Mesendoderm (in vitro differentiated cells): ENCODE results near the gene CAMK1G.

Source experiments
- DNase-seq: peaks from one replicate; pipeline ENCODE4 v3.0.0; 2013
- H2AK5ac ChIP-seq: 2 replicates; pipeline ENCODE4 v1.6.1; 2013; ENCODE audit warnings: low read length, inconsistent platforms
- H2BK120ac ChIP-seq: 2 replicates; pipeline ENCODE4 v1.6.1; 2013; ENCODE audit warnings: low read depth, mild to moderate bottlenecking, low read length, moderate library complexity, mixed read lengths
- H2BK15ac ChIP-seq: replicated peaks from 2 replicates; pipeline ENCODE4 v1.6.1; 2013; ENCODE audit warnings: low read depth, mild to moderate bottlenecking, moderate library complexity
- H2BK5ac ChIP-seq: 2 replicates; pipeline ENCODE4 v1.6.1; 2013; ENCODE audit warnings: low read length, inconsistent platforms
- H3K18ac ChIP-seq: 2 replicates; pipeline ENCODE4 v1.6.1; 2013; ENCODE audit warnings: mild to moderate bottlenecking, low read length, mixed read lengths
- H3K23ac ChIP-seq: one replicate; pipeline ENCODE4 v1.6.1; 2013; ENCODE audit warnings: low read length
- H3K27ac ChIP-seq: 2 replicates; pipeline ENCODE4 v1.5.1; 2013; ENCODE audit warnings: low read depth, mild to moderate bottlenecking, inconsistent platforms, low read length, moderate library complexity
- H3K27me3 ChIP-seq: 2 replicates; pipeline ENCODE4 v1.6.1; 2013; ENCODE audit warnings: low read length, control low read depth, mild to moderate bottlenecking, inconsistent platforms; ENCODE audit not compliant: insufficient read depth, poor library complexity
- H3K36me3 ChIP-seq: 2 replicates; pipeline ENCODE4 v1.6.1; 2013; ENCODE audit warnings: low read length, inconsistent platforms; ENCODE audit not compliant: control insufficient read depth, insufficient read depth
- H3K4ac ChIP-seq: one replicate; pipeline ENCODE4 v1.6.1; 2013; ENCODE audit warnings: low read depth, mild to moderate bottlenecking, low read length, moderate library complexity
- H3K4me1 ChIP-seq: 2 replicates; pipeline ENCODE4 v1.6.1; 2013; ENCODE audit warnings: low read depth, low read length, inconsistent platforms; ENCODE audit not compliant: control insufficient read depth
- H3K4me2 ChIP-seq: 2 replicates; pipeline ENCODE4 v1.6.1; 2013; ENCODE audit warnings: low read length
- H3K4me3 ChIP-seq: 2 replicates; pipeline ENCODE4 v1.5.1; 2013; ENCODE audit warnings: mild to moderate bottlenecking, low read length
- H3K56ac ChIP-seq: one replicate; pipeline ENCODE4 v1.6.1; 2013; ENCODE audit warnings: low read length
- H3K79me1 ChIP-seq: 2 replicates; pipeline ENCODE4 v1.6.1; 2013; ENCODE audit warnings: low read length, inconsistent platforms
- H3K79me2 ChIP-seq: 2 replicates; pipeline ENCODE4 v1.6.1; 2013; ENCODE audit warnings: mild to moderate bottlenecking, low read length; ENCODE audit not compliant: control insufficient read depth, insufficient read depth
- H3K9ac ChIP-seq: 2 replicates; pipeline ENCODE4 v1.6.1; 2013; ENCODE audit warnings: low read length, inconsistent platforms
- H4K5ac ChIP-seq: one replicate; pipeline ENCODE4 v1.6.1; 2013; ENCODE audit warnings: low read length
- H4K8ac ChIP-seq: one replicate; pipeline ENCODE4 v1.6.1; 2013; ENCODE audit warnings: low read depth, mild to moderate bottlenecking, control low read depth, low read length, moderate library complexity
- WGBS: extraction: QIAGEN DNeasy Blood & Tissue Kit; methylation state at CpG from one replicate; pipeline ENCODE4 v1.1.7; 2013; ENCODE audit warnings: low lambda C conversion rate, missing lambda C conversion rate; ENCODE audit not compliant: insufficient coverage; ENCODE audit errors: extremely low coverage; 5-methylcytosine and 5-hydroxymethylcytosine counted together

The CAMK1G gene

DNA sequence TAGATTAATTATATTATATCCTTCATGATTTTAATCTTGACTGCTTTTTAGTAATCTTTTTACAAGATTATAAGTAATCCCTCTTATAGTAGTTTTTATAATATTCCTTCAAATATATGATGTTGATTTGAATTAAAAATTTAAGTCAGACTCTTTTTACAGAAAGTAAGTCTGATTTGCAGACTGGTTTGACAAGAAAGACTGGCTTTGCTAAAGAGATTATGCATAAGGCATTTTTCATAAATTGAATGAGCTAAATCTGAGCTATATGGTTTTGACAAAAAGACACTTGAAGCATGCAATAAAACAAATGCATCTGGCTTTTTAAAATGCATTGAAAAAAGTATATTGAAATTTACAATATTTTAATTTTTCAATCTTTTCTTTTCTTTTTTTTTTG is 26.3 kb upstream of the CAMK1G start:
- H3K4me1 ChIP-seq, result peaks cover 2% of the 10 kb centered on the region
- H2BK5ac ChIP-seq, result no peak overlapping the region
- H2BK120ac ChIP-seq, result no peak overlapping the region

DNA sequence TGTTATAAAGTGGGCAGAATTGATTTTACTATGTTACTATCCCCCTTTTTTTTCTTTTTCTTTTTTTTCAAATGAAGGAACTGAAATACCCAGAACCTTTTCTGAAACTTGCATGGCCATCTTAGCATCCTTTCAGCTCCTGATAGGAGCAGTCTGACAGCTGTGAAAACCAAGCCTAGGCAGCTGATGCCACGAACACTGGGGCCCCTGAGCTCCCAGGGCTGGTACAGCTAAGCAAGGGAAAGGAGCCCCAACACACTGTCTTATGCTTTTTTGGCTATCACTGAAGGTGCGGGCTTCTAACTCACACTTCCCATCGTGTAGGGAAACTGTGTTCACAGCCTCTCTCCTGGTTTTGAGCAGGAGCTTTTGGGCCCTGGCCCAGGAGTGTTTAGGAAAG is 23.0 kb upstream of the CAMK1G start:
- Histone ChIP-seq H4K5ac (no peak overlapping the region), H3K79me2 (no peaks in the 10 kb centered on the region), H3K4me3 (no peak overlapping the region), H3K4me2 (no peak overlapping the region), H3K79me1 (no peaks in the 10 kb centered on the region), H3K56ac (no peak overlapping the region), H3K4ac (no peak overlapping the region), H2BK5ac (no peak overlapping the region), H2AK5ac (no peak overlapping the region), H3K27me3 (no peaks in the 10 kb centered on the region), H3K36me3 (no peaks in the 10 kb centered on the region), H2BK120ac (no peak overlapping the region), H2BK15ac (no peak overlapping the region), H4K8ac (no peak overlapping the region), H3K4me1 (no peaks in the 10 kb centered on the region), H3K9ac (no peak overlapping the region), H3K18ac (no peak overlapping the region), H3K23ac (no peak overlapping the region), H3K27ac (no peak overlapping the region)
- WGBS, result no CpG with 5 or more reads among the region's 3 CpGs
- DNase-seq, result no peak

More for the DNA sequence above, 26.3 kb upstream of the CAMK1G start:
- DNase-seq, result no peak
- H3K79me1 ChIP-seq, result no peaks in the 10 kb centered on the region
- no peaks in the 10 kb centered on the region for H3K27me3 ChIP-seq
- no peak overlapping the region for H3K27ac ChIP-seq
- H2AK5ac ChIP-seq, result no peak overlapping the region
- H3K36me3 ChIP-seq, result no peaks in the 10 kb centered on the region
- H3K4me3 ChIP-seq, result no peak overlapping the region
- no peak overlapping the region for H3K4ac ChIP-seq
- H3K4me2 ChIP-seq, result no peak overlapping the region
- no peak overlapping the region for H3K56ac ChIP-seq
- no peak overlapping the region for H3K9ac ChIP-seq
- no peak overlapping the region for H4K8ac ChIP-seq
- no peaks in the 10 kb centered on the region for H3K79me2 ChIP-seq
- H3K18ac ChIP-seq, result no peak overlapping the region
- H2BK15ac ChIP-seq, result no peak overlapping the region
- H4K5ac ChIP-seq, result no peak overlapping the region
- no peak overlapping the region for H3K23ac ChIP-seq

DNA sequence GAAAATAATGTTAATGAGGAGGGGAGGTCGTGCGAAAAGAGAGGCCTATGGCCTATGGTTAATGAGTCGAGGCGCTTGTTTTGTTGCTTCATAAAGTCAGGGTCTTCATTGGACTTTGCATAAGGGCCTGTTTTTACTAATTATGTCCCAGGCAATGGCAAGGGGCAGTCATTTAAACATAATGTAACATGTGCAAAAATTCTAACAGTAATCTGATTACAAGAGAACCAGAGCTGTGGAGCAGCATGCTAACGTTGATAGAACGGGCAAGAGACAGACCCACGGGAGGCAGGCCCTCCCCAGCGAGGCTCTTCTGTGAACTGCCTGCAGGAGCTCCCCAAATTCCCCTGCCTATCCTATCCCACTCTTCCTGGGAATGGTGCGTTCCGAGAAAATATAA is 22.6 kb upstream of the CAMK1G start:
- no peak overlapping the region for H3K56ac ChIP-seq
- H3K79me2 ChIP-seq, result no peaks in the 10 kb centered on the region
- H3K4me1 ChIP-seq, result no peaks in the 10 kb centered on the region
- no peak overlapping the region for H3K4me2 ChIP-seq
- no peaks in the 10 kb centered on the region for H3K27me3 ChIP-seq
- H3K9ac ChIP-seq, result no peak overlapping the region
- no peak overlapping the region for H2AK5ac ChIP-seq
- H3K18ac ChIP-seq, result no peak overlapping the region
- no peak overlapping the region for H3K4me3 ChIP-seq
- no CpG with 5 or more reads among the region's 10 CpGs for WGBS
- no peak overlapping the region for H2BK15ac ChIP-seq
- no peak overlapping the region for H3K27ac ChIP-seq
- H3K4ac ChIP-seq, result no peak overlapping the region
- H3K79me1 ChIP-seq, result no peaks in the 10 kb centered on the region
- no peak for DNase-seq
- H2BK5ac ChIP-seq, result no peak overlapping the region
- H4K8ac ChIP-seq, result no peak overlapping the region
- no peaks in the 10 kb centered on the region for H3K36me3 ChIP-seq
- H2BK120ac ChIP-seq, result no peak overlapping the region
- no peak overlapping the region for H4K5ac ChIP-seq
- H3K23ac ChIP-seq, result no peak overlapping the region

DNA sequence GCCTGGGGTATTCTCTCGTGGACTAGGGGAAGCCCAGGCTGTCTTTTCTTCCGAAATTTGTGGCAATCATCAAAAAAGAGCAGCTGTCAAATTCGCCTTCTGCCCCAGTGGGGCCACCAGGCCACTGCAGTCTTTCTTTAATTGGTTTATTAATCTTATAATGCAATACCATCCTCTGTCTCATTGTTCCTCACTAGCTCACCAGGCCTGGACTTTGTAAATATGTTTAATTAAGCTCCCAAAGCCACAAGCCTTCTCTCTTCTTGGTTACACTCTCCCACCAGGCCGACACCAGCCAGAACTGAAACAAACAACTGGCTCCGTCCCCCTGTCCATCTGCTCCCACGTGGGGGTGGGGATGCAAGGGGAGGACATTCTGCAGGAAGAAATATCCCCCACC is 22.0 kb upstream of the CAMK1G start:
- H3K9ac ChIP-seq, result no peak overlapping the region
- H3K4me2 ChIP-seq, result no peak overlapping the region
- H2AK5ac ChIP-seq, result no peak overlapping the region
- H3K27ac ChIP-seq, result no peak overlapping the region
- WGBS, result no CpG with 5 or more reads among the region's 6 CpGs
- no peak overlapping the region for H4K5ac ChIP-seq
- no peaks in the 10 kb centered on the region for H3K27me3 ChIP-seq
- no peak overlapping the region for H2BK5ac ChIP-seq
- no peak overlapping the region for H3K23ac ChIP-seq
- H3K4ac ChIP-seq, result no peak overlapping the region
- H3K79me2 ChIP-seq, result no peaks in the 10 kb centered on the region
- H2BK120ac ChIP-seq, result no peak overlapping the region
- no peak overlapping the region for H3K18ac ChIP-seq
- no peak overlapping the region for H2BK15ac ChIP-seq
- H3K56ac ChIP-seq, result no peak overlapping the region
- H3K79me1 ChIP-seq, result no peaks in the 10 kb centered on the region
- no peaks in the 10 kb centered on the region for H3K4me1 ChIP-seq
- H3K36me3 ChIP-seq, result no peaks in the 10 kb centered on the region
- H4K8ac ChIP-seq, result no peak overlapping the region
- H3K4me3 ChIP-seq, result no peak overlapping the region
- DNase-seq, result no peak

DNA sequence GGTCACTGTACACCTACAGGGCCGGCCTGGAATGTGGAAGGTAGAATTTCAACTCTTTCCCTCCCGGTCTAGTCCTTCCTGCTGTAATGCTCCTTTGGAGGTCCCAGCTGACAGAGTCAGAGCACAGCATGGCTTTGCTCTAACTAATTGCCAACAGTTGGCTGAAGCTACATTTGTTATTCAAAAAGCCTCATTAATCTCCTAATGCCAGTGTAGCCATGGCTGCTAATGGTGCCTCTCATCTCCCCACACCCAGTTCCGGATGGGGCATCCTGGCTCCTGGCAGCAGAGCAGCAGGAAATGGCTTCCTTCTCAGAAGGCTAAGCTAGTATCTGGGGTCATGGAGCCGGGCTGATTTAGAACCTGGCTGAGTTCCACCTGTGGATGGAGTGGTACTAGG is 18.7 kb upstream of the CAMK1G start:
- no peak overlapping the region for H3K4ac ChIP-seq
- no peak overlapping the region for H3K9ac ChIP-seq

DNA sequence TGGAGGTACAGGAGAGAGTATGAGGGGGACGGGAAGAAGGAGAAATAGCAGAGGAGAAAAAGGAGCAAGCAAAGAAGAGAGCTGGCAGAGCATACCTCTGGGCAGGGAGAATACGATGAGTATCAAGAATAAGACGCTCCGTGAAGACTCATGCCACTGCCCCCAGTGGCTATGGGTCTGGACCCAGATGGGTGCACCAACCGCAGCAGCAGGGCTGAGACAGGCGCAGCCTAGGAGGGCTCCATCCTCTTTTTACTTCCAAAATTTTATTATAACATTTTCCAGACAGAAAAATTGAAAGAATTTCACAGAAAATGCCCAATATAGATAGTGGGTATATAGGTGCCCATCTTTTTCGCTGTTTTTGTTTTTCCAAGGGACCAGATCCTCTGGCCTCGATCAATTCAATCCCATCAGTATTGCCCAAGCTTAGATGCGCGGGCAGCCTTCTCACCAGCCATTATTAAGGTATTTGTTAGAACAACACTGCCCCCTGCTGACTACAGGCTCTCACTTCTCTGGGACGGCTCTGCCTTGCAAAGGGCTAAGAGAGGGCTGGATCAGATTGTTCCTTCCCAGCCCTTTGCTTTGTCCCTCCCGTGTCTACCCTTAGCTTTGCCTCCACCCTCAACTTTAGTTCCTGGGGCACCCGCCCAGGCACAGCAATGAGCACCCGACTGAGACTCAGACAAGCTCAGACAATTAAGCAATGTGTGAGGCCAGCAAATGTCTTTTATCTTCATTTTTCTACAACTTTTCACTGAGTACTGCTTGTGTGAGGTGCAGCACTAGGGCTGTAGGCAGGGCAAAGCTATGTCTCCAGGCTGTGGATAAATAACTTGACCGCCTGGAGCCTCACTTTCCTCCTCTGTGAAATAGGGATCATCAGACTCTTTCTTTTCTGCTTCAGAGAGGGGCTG is 17.5 kb upstream of the CAMK1G start:
- H2BK15ac ChIP-seq, result no peak overlapping the region
- H4K8ac ChIP-seq, result no peak overlapping the region
- no peak overlapping the region for H3K18ac ChIP-seq
- H4K5ac ChIP-seq, result no peak overlapping the region
- no peak overlapping the region for H3K4me3 ChIP-seq
- no peak overlapping the region for H3K23ac ChIP-seq
- no peak overlapping the region for H2BK120ac ChIP-seq
- no peaks in the 10 kb centered on the region for H3K4me1 ChIP-seq
- no peak overlapping the region for H3K56ac ChIP-seq
- H3K4ac ChIP-seq, result no peak overlapping the region
- H2AK5ac ChIP-seq, result no peak overlapping the region
- H2BK5ac ChIP-seq, result no peak overlapping the region
- DNase-seq, result peak; percentile 91
- no peak overlapping the region for H3K4me2 ChIP-seq
- no CpG with 5 or more reads among the region's 15 CpGs for WGBS
- H3K36me3 ChIP-seq, result no peaks in the 10 kb centered on the region
- no peaks in the 10 kb centered on the region for H3K79me2 ChIP-seq
- no peaks in the 10 kb centered on the region for H3K79me1 ChIP-seq
- H3K27ac ChIP-seq, result no peak overlapping the region
- H3K27me3 ChIP-seq, result no peaks in the 10 kb centered on the region
- no peak overlapping the region for H3K9ac ChIP-seq

More for the DNA sequence above, 18.7 kb upstream of the CAMK1G start:
- no CpG with 5 or more reads among the region's 4 CpGs for WGBS
- DNase-seq, result no peak
- Histone ChIP-seq H3K23ac (no peak overlapping the region), H3K4me3 (no peak overlapping the region), H3K27me3 (no peaks in the 10 kb centered on the region), H3K27ac (no peak overlapping the region), H3K4me1 (no peaks in the 10 kb centered on the region), H3K4me2 (no peak overlapping the region), H3K36me3 (no peaks in the 10 kb centered on the region), H4K8ac (no peak overlapping the region), H3K79me1 (no peaks in the 10 kb centered on the region), H2BK5ac (no peak overlapping the region), H2AK5ac (no peak overlapping the region), H3K18ac (no peak overlapping the region), H4K5ac (no peak overlapping the region), H3K79me2 (no peaks in the 10 kb centered on the region), H3K56ac (no peak overlapping the region), H2BK15ac (no peak overlapping the region), H2BK120ac (no peak overlapping the region)
